Testis (tissue), 3 donors: Measurements from ENCODE around the gene GATAD2A. TPM values are rescaled to one million over a fixed set of nuclear protein-coding genes. Genes with fewer than 3 reads are reported as not detected.
"Not testable (repeated sequence)": the region's sequence is repeated elsewhere in the genome, so short reads cannot be mapped to it uniquely, and the experiment has no call there.

Experiments used
- DNase-seq: peaks from one replicate; pipeline ENCODE4 v3.0.0-alpha.2; 2019
- H3K27ac ChIP-seq, 2 donors: fragments of 200-600 bp; sonication (generic); one replicate each; pipeline ENCODE4 v1.5.1; 2019
- H3K27me3 ChIP-seq: fragments of 200-600 bp; sonication (generic); one replicate; pipeline ENCODE4 v1.5.1; 2019
- H3K36me3 ChIP-seq: fragments of 200-600 bp; sonication (generic); one replicate; pipeline ENCODE4 v1.5.1; 2017; ENCODE audit warnings: low read depth; ENCODE audit errors: missing control alignments
- H3K4me1 ChIP-seq: fragments of 200-600 bp; sonication (generic); one replicate; pipeline ENCODE4 v1.5.1; 2019
- H3K4me3 ChIP-seq, 2 donors: fragments of 200-600 bp; sonication (generic); one replicate each; pipeline ENCODE4 v1.5.1; 2017 to 2019
- H3K9me3 ChIP-seq: fragments of 200-600 bp; sonication (generic); one replicate; pipeline ENCODE4 v1.5.1; 2017
- POLR2A ChIP-seq: fragments of 450-650 bp; IDR thresholded peaks from one replicate; pipeline ENCODE4 v1.6.1; 2017; ENCODE audit warnings: antibody characterized with exemption, mild to moderate bottlenecking, moderate library complexity
- WGBS, 2 donors: methylation state at CpG; one replicate each; pipeline ENCODE4 v1.1.5; 2018; 5-methylcytosine and 5-hydroxymethylcytosine counted together
- intact Hi-C: fragments of 100-400 bp; cut with DNase I; formaldehyde crosslinking; loops from one replicate; pipeline ENCODE4 v1.15.1; 2023; ENCODE audit warnings: low total_unique reads
- polyA plus RNA-seq: library from polyadenylated mRNA; stranded (reverse); fragments of 350-450 nt; fragmentation: Illumina TruSeq; extraction: RNeasy Lipid Tissue Mini Kit (QIAGEN cat#74804); gene quantifications from one replicate; pipeline ENCODE4 v1.2.3, GENCODE V29; 2014; ENCODE audit warnings: low read depth, low replicate concordance; ENCODE audit not compliant: insufficient read depth
- total RNA-seq, 2 donors: library from RNA; depleted of rRNA; stranded (reverse); fragments of >200 nt; gene quantifications; one replicate each; pipeline ENCODE4 v1.2.3, GENCODE V29; 2016
- TF ChIP-seq, protein P1 (sequence below), 3 experiments: fragments of 450-650 bp in 2 of 3; fragments of 200-600 bp in 1 of 3; sonication (generic) in 1 of 3; IDR thresholded peaks; one replicate each; pipeline ENCODE4 v1.5.1; 2016 to 2019; ENCODE audit warnings: antibody characterized with exemption in 3 of 3, mild to moderate bottlenecking in 2 of 3, moderate library complexity in 1 of 3

Gene GATAD2A
- total and polyA plus RNA-seq, 3 donors from 2014 or later: 109 to 197 (median 163) TPM

GRCh38 chr19:19371059-19371458 is 34.4 kb upstream of the GATAD2A start:
- H3K4me1 ChIP-seq: peaks cover 3% of the 10 kb centered on the region
- H3K4me3 ChIP-seq: no peak overlapping the region
- DNase-seq: no peak
- no peaks in the 10 kb centered on the region for H3K9me3 ChIP-seq
- no peaks in the 10 kb centered on the region for H3K36me3 ChIP-seq
- no peak for TF ChIP-seq POLR2A
- TF ChIP-seq, protein P1, sequence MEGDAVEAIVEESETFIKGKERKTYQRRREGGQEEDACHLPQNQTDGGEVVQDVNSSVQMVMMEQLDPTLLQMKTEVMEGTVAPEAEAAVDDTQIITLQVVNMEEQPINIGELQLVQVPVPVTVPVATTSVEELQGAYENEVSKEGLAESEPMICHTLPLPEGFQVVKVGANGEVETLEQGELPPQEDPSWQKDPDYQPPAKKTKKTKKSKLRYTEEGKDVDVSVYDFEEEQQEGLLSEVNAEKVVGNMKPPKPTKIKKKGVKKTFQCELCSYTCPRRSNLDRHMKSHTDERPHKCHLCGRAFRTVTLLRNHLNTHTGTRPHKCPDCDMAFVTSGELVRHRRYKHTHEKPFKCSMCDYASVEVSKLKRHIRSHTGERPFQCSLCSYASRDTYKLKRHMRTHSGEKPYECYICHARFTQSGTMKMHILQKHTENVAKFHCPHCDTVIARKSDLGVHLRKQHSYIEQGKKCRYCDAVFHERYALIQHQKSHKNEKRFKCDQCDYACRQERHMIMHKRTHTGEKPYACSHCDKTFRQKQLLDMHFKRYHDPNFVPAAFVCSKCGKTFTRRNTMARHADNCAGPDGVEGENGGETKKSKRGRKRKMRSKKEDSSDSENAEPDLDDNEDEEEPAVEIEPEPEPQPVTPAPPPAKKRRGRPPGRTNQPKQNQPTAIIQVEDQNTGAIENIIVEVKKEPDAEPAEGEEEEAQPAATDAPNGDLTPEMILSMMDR (IDR thresholded peaks at IDR 0.05): no peak
- intact Hi-C loops: no loop called here
- no peak overlapping the region for H3K27ac ChIP-seq
- no peaks in the 10 kb centered on the region for H3K27me3 ChIP-seq
- 89 to 90% methylated on average over 8 of the region's 8 CpGs for WGBS, 2 donors

DNA sequence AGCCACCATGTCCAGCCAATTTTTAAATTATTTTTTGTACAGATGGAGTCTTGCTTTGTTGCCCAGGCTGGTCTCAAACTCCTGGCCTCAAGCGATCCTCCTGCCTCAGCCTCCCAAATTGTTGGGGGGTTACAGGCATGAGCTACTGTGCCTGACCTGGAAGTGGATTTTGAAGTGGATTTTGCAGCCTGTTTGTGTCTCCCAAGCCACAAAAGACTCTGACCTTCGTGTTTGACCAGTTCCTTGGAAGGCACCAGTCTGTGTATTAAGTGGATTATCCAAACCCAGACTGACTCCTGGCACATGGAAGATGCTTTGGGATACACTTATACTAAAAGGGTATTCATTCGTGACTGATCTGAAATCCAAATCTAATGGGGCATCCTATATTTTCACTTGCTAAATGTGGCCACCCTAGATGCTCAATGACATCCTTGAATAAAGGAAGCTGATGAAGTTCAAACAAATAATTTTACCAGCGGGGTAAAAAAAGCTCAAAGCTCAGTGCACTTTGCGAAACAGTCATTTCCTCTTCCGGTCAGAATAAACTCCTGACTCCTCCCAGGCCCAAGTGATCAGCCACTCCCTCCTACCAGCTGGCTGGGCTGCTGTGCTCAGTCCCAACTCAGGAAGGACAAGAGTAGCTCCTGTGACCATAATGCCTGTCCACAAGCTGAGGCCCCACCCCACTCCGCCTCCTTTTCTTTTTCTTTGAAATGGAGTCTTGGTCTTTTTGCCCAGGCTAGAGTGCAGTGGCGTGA is 32.6 kb upstream of the GATAD2A start:
- H3K36me3 ChIP-seq: no peaks in the 10 kb centered on the region
- 76 to 79% methylated on average over 8 of the region's 8 CpGs for WGBS, 2 donors
- no peaks in the 10 kb centered on the region for H3K27me3 ChIP-seq
- H3K27ac ChIP-seq: peak overlapping the region in 1 of 2 donors; percentile 3
- H3K4me1 ChIP-seq: no peaks in the 10 kb centered on the region
- H3K9me3 ChIP-seq: no peaks in the 10 kb centered on the region
- DNase-seq: peak; percentile 34
- no peak overlapping the region for H3K4me3 ChIP-seq
- TF ChIP-seq POLR2A: no peak
- TF ChIP-seq, protein P1 (IDR thresholded peaks at IDR 0.05): no peak
- intact Hi-C loops: no loop called here

DNA sequence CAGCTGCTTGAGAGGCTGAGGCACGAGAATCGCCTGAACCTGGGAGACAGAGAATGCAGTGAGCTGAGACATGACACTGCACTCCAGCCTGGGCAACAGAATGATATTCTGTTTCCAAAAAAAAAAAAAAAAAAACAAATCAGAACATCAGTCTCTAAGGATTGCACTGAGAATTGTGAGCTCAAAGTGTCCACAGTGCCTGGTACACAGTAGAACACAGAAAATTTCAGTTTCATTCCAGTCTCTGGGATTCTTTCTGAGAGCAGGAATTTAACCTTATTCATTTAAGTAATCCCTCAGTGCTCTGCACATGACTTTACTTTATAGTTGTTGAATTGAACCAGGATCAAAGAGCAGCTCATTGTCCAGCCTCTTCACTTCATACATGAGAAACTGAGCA is 25.9 kb upstream of the GATAD2A start:
- Histone ChIP-seq H3K4me1 (peaks cover 20% of the 10 kb centered on the region), H3K4me3 (no peak overlapping the region), H3K36me3 (no peaks in the 10 kb centered on the region), H3K27me3 (no peaks in the 10 kb centered on the region), H3K27ac (peak overlapping the region in 1 of 2 donors; percentile 62), H3K9me3 (no peaks in the 10 kb centered on the region)
- no peak for DNase-seq
- WGBS, 2 donors: 50 to 62% methylated on average over 2 of the region's 2 CpGs
- intact Hi-C loops: no loop called here
- TF ChIP-seq, protein P1 (IDR thresholded peaks at IDR 0.05): no peak
- TF ChIP-seq POLR2A: no peak

DNA sequence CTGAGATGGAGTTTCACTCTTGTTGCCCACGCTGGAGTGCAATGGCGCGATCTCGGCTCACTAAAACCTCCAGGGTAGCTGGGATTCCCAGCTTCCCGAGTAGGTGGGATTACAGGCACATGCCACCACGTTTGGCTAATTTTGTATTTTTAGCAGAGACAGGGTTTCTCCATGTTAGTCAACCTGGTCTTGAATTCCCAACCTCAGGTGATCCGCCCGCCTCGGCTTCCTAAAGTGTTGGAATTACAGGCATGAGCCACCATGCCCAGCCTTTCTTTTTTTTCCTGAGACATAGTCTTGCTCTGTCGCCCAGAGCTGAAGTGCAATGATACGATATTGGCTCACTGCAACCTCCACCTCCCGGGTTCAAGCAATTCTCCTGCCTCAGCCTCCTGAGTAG is 25.2 kb upstream of the GATAD2A start:
- intact Hi-C loops: not testable (repeated sequence)
- 89 to 95% methylated on average over 9 to 12 of the region's 12 CpGs for WGBS, 2 donors

DNA sequence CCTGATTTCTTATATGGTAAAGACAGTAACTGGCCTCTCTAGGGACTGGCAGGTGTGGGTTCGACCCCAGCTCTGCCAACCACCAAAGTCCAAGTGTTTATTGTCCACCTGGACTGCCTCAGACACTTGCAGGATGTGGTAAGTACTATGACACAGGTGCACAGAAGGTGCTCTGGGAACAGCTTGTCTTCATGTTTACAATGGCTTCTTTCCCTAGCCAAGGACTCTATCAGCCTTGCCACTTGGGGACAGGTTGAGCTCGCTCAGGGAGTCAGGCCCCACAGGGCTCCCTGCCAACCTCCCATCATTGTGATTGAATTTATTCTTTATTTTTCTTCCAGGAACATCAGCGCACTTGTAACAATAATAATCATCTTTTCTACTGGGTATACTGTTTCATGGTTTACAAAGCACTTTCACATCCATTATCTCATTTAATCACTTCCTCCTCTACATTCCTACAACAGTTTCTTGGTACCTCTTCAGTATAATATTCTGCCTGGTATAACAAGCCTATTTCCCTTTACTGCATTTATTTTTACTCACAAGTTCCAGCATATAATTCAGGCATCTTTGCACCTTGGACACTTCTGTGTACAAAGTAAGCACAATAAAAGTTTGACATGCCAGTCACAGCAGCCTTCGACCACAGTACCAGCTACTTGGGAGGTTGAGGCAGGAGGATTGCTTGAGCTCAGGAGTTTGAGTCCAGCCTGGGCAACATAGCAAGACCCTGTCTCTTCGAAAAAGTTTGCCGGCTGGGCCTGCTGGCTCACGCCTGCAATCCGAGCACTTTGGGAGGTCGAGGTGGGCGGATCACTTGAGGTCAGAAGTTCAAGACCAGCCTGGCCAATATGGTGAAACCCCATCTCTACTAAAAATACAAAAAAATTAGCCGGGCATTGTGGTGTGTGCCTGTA is 24.2 kb upstream of the GATAD2A start:
- DNase-seq: peak; percentile 84
- Histone ChIP-seq H3K27me3 (no peaks in the 10 kb centered on the region), H3K4me3 (no peak overlapping the region), H3K9me3 (no peaks in the 10 kb centered on the region), H3K27ac (peak overlapping the region; percentile 8 to 62), H3K36me3 (no peaks in the 10 kb centered on the region), H3K4me1 (peaks cover 23% of the 10 kb centered on the region)
- TF ChIP-seq, protein P1 (IDR thresholded peaks at IDR 0.05): no peak
- TF ChIP-seq POLR2A: no peak
- intact Hi-C loops: no loop called here
- 66 to 73% methylated on average over 11 of the region's 11 CpGs for WGBS, 2 donors

More for the DNA sequence above, 25.2 kb upstream of the GATAD2A start:
- H3K27me3 ChIP-seq, H3K9me3 ChIP-seq, H3K36me3 ChIP-seq, DNase-seq, H3K4me3 ChIP-seq: not testable (repeated sequence)
- Histone ChIP-seq H3K4me1 (peaks cover 23% of the 10 kb centered on the region), H3K27ac (peak overlapping the region in 1 of 2 donors; percentile 62)
